ENCODE measurements around the gene SERPING1. TPM values are rescaled to one million over a fixed set of nuclear protein-coding genes. Genes with fewer than 3 reads are reported as not detected.

Gene SERPING1
- total and polyA plus RNA-seq, 2 of the 13 experiments (the other 11 are each of a cell fraction or from before 2014, with no cell fraction given): 2.0 to 10.4 TPM

- TF ChIP-seq, protein P1, sequence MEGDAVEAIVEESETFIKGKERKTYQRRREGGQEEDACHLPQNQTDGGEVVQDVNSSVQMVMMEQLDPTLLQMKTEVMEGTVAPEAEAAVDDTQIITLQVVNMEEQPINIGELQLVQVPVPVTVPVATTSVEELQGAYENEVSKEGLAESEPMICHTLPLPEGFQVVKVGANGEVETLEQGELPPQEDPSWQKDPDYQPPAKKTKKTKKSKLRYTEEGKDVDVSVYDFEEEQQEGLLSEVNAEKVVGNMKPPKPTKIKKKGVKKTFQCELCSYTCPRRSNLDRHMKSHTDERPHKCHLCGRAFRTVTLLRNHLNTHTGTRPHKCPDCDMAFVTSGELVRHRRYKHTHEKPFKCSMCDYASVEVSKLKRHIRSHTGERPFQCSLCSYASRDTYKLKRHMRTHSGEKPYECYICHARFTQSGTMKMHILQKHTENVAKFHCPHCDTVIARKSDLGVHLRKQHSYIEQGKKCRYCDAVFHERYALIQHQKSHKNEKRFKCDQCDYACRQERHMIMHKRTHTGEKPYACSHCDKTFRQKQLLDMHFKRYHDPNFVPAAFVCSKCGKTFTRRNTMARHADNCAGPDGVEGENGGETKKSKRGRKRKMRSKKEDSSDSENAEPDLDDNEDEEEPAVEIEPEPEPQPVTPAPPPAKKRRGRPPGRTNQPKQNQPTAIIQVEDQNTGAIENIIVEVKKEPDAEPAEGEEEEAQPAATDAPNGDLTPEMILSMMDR (CRISPR knock-in tag; IDR thresholded peaks at IDR 0.05): peak; percentile 72
- TF ChIP-seq SOX6 (IDR thresholded peaks at IDR 0.05) (no peak), SOX6 (CRISPR knock-in tag; IDR thresholded peaks at IDR 0.05) (0 out of 2 replicates have a peak, but pooled peaks have one; percentile 19), ZNF770 (CRISPR knock-in tag; IDR thresholded peaks at IDR 0.05) (no peak), MBNL3 (CRISPR knock-in tag; conservative IDR thresholded peaks at IDR 0.05) (no peak), TGIF2 (CRISPR knock-in tag; IDR thresholded peaks at IDR 0.05) (no peak), ZNF552 (CRISPR knock-in tag; IDR thresholded peaks at IDR 0.05; ENCODE audit: borderline replicate concordance) (no peak), PHF21A (CRISPR knock-in tag; IDR thresholded peaks at IDR 0.05) (no peak), TIGD3 (CRISPR knock-in tag; IDR thresholded peaks at IDR 0.05; ENCODE audit: borderline replicate concordance) (no peak), CREB1 (IDR thresholded peaks at IDR 0.05) (no peak), CREB1 (CRISPR knock-in tag; IDR thresholded peaks at IDR 0.05) (no peak), ZNF441 (CRISPR knock-in tag; IDR thresholded peaks at IDR 0.05; ENCODE audit: borderline replicate concordance) (no peak), REST (IDR thresholded peaks at IDR 0.05; ENCODE audit: borderline replicate concordance in 1 of 2, low read depth in 1 of 2, low read length in 2 of 2) (no peak), ZNF746 (CRISPR knock-in tag; IDR thresholded peaks at IDR 0.05) (no peak)
- TF ChIP-seq, protein P2, sequence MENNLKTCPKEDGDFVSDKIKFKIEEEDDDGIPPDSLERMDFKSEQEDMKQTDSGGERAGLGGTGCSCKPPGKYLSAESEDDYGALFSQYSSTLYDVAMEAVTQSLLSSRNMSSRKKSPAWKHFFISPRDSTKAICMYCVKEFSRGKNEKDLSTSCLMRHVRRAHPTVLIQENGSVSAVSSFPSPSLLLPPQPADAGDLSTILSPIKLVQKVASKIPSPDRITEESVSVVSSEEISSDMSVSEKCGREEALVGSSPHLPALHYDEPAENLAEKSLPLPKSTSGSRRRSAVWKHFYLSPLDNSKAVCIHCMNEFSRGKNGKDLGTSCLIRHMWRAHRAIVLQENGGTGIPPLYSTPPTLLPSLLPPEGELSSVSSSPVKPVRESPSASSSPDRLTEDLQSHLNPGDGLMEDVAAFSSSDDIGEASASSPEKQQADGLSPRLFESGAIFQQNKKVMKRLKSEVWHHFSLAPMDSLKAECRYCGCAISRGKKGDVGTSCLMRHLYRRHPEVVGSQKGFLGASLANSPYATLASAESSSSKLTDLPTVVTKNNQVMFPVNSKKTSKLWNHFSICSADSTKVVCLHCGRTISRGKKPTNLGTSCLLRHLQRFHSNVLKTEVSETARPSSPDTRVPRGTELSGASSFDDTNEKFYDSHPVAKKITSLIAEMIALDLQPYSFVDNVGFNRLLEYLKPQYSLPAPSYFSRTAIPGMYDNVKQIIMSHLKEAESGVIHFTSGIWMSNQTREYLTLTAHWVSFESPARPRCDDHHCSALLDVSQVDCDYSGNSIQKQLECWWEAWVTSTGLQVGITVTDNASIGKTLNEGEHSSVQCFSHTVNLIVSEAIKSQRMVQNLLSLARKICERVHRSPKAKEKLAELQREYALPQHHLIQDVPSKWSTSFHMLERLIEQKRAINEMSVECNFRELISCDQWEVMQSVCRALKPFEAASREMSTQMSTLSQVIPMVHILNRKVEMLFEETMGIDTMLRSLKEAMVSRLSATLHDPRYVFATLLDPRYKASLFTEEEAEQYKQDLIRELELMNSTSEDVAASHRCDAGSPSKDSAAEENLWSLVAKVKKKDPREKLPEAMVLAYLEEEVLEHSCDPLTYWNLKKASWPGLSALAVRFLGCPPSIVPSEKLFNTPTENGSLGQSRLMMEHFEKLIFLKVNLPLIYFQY (CRISPR knock-in tag; IDR thresholded peaks at IDR 0.05; ENCODE audit: borderline replicate concordance): no peak
Measured at GRCh38 chr11:57641011-57641807, 43.7 kb downstream of the SERPING1 start (continued).
